HG03135 (cell line): ENCODE measurements around the gene DIABLO.
"Not testable (repeated sequence)": the region's sequence is repeated elsewhere in the genome, so short reads cannot be mapped to it uniquely, and the experiment has no call there.

ENCODE experiments used
- ATAC-seq: cut with Tn5 transposase; IDR thresholded peaks from one replicate; pipeline ENCODE4 v1.9.1; 2021; ENCODE audit warnings: mild to moderate bottlenecking, moderate library complexity; ENCODE audit not compliant: unreplicated experiment

Gene DIABLO

GRCh38 chr12:122190842-122191668 lies 34.8 kb downstream of the DIABLO start:
- ATAC-seq = no peak

- no peak for ATAC-seq
Measured at GRCh38 chr12:122189626-122190475, 36.0 kb downstream of the DIABLO start.

GRCh38 chr12:122187466-122187865 lies 38.4 kb downstream of the DIABLO start:
- no peak for ATAC-seq

- ATAC-seq = no peak
Measured at GRCh38 chr12:122185494-122186082, 40.3 kb downstream of the DIABLO start.

- ATAC-seq = no peak
Measured at GRCh38 chr12:122185079-122185478, 40.8 kb downstream of the DIABLO start.

GRCh38 chr12:122184517-122184916 lies 41.3 kb downstream of the DIABLO start:
- no peak for ATAC-seq

GRCh38 chr12:122183588-122183940 lies 42.3 kb downstream of the DIABLO start:
- no peak for ATAC-seq

- ATAC-seq = no peak
Measured at GRCh38 chr12:122182887-122183587, 42.8 kb downstream of the DIABLO start, which contains the start of gene LRRC43. Gene LRRC43 (plus strand): TSS chr12:122183123. CDS start chr12:122183145, 22 bp downstream.

GRCh38 chr12:122176473-122176872 lies 49.4 kb downstream of the DIABLO start:
- not testable (repeated sequence) for ATAC-seq

GRCh38 chr12:122174155-122174845 lies 51.6 kb downstream of the DIABLO start, which contains the start of gene IL31:
Gene IL31 (minus strand): TSS chr12:122174221. CDS start chr12:122174172, 49 bp downstream.
- no peak for ATAC-seq

GRCh38 chr12:122172262-122172939 lies 53.5 kb downstream of the DIABLO start:
- ATAC-seq = no peak

- no peak for ATAC-seq
Measured at GRCh38 chr12:122171399-122171798, 54.5 kb downstream of the DIABLO start.

GRCh38 chr12:122168492-122168891 lies 57.4 kb downstream of the DIABLO start:
- no peak for ATAC-seq

GRCh38 chr12:122167356-122167925 lies 58.4 kb downstream of the DIABLO start:
- ATAC-seq = no peak

- ATAC-seq = no peak
Measured at GRCh38 chr12:122166422-122167349, 59.2 kb downstream of the DIABLO start.

GRCh38 chr12:122162976-122163375 lies 62.9 kb downstream of the DIABLO start:
- no peak for ATAC-seq

GRCh38 chr12:122161682-122162081 lies 64.2 kb downstream of the DIABLO start:
- ATAC-seq = no peak

GRCh38 chr12:122160761-122161160 lies 65.1 kb downstream of the DIABLO start:
- no peak for ATAC-seq
